H1 (cell line): ENCODE data around the gene ACTG2. TPM values are rescaled to one million over a fixed set of nuclear protein-coding genes. Genes with fewer than 3 reads are reported as not detected.

ENCODE experiments used
- CTCF ChIA-PET: fragments of 300-600 bp; sonication (Branson Sonifier 250); formaldehyde crosslinking; loops from one replicate; lab custom pipeline; 2021; ENCODE audit not compliant: partially characterized antibody; lab: Charles Lee
- POLR2A ChIA-PET: fragments of 300-600 bp; sonication (Branson Sonifier 250); formaldehyde crosslinking; loops from one replicate; lab custom pipeline; 2021; ENCODE audit warnings: inconsistent platforms; ENCODE audit not compliant: partially characterized antibody; lab: Charles Lee
- DNase-seq, 2 experiments: peaks; one replicate each; pipeline versions ENCODE4 v3.0.0 to v3.0.0-alpha.2; 2010 to 2022; ENCODE audit warnings: low spot score in 2 of 2, low read depth in 1 of 2, mixed read lengths in 1 of 2
- FAIRE-seq: peaks from 2 replicates; lab custom pipeline; 2011; peaks lifted over from hg19 to GRCh38; lab: Jason Lieb, UNC
- H2AFZ ChIP-seq: 2 replicates; pipeline ENCODE4 v1.8.1; 2012; ENCODE audit warnings: low read length, inconsistent platforms
- H2AK5ac ChIP-seq: 2 replicates; pipeline ENCODE4 v1.6.1; 2013; ENCODE audit warnings: low read depth, low read length
- H2BK120ac ChIP-seq: replicated peaks from 2 replicates; pipeline ENCODE3; 2013; ENCODE audit warnings: low read depth, low read length, inconsistent platforms
- H2BK12ac ChIP-seq: 2 replicates; pipeline ENCODE4 v1.6.1; 2013; ENCODE audit warnings: low read depth, low read length
- H2BK15ac ChIP-seq: 2 replicates; pipeline ENCODE4 v1.6.1; 2013; ENCODE audit warnings: low read length
- H2BK20ac ChIP-seq: 2 replicates; pipeline ENCODE4 v1.6.1; 2013; ENCODE audit warnings: low read length
- H2BK5ac ChIP-seq: 2 replicates; pipeline ENCODE4 v1.6.1; 2013; ENCODE audit warnings: low read depth, low read length
- H3K14ac ChIP-seq: 2 replicates; pipeline ENCODE4 v1.6.1; 2013; ENCODE audit warnings: inconsistent platforms; ENCODE audit not compliant: insufficient read length
- H3K18ac ChIP-seq: 2 replicates; pipeline ENCODE4 v1.6.1; 2013; ENCODE audit warnings: low read length; ENCODE audit errors: extremely low read depth
- H3K23ac ChIP-seq: 2 replicates; pipeline ENCODE4 v1.6.1; 2013; ENCODE audit warnings: inconsistent platforms; ENCODE audit not compliant: insufficient read length
- H3K23me2 ChIP-seq: 2 replicates; pipeline ENCODE4 v1.6.1; 2013; ENCODE audit warnings: low read depth, low read length
- H3K27ac ChIP-seq: 2 replicates; pipeline ENCODE4 v1.6.1; 2011; ENCODE audit warnings: low read depth, low read length, inconsistent platforms
- H3K27me3 ChIP-seq, 4 experiments: replicated peaks in 1 of 4; 1 replicate in 1 of 4; 2 replicates in 3 of 4; pipeline versions ENCODE4 v1.6.1 to v1.8.1; 2011 to 2013; ENCODE audit warnings: low read length in 3 of 4, mild to moderate bottlenecking in 3 of 4, inconsistent platforms in 2 of 4, mixed read lengths in 2 of 4, moderate library complexity in 1 of 4; ENCODE audit not compliant: control insufficient read depth in 3 of 4, insufficient read depth in 3 of 4; ENCODE audit errors: extremely low read depth in 1 of 4
- H3K36me3 ChIP-seq, 4 experiments: 2 replicates each; pipeline versions ENCODE4 v1.6.1 to v1.8.1; 2011 to 2013; ENCODE audit warnings: mild to moderate bottlenecking in 4 of 4, low read length in 3 of 4, moderate library complexity in 2 of 4, control low read depth in 1 of 4, inconsistent platforms in 1 of 4; ENCODE audit not compliant: insufficient read depth in 4 of 4, control insufficient read depth in 2 of 4
- H3K4ac ChIP-seq: replicated peaks from 2 replicates; pipeline ENCODE3; 2013; ENCODE audit warnings: low read length, low read depth, mixed read lengths, inconsistent platforms; ENCODE audit not compliant: insufficient read length
- H3K4me1 ChIP-seq, 4 experiments: replicated peaks in 1 of 4; 1 replicate in 1 of 4; 2 replicates in 3 of 4; pipeline versions ENCODE4 v1.6.1 to v1.8.1; 2011 to 2013; ENCODE audit warnings: low read length in 3 of 4, inconsistent platforms in 2 of 4, mixed read lengths in 1 of 4; ENCODE audit not compliant: insufficient read depth in 4 of 4, control insufficient read depth in 3 of 4
- H3K4me2 ChIP-seq, 2 experiments: 2 replicates each; pipeline versions ENCODE4 v1.6.1 to v1.8.1; 2011 to 2013; ENCODE audit warnings: low read depth in 2 of 2, low read length in 2 of 2, control low read depth in 1 of 2, inconsistent platforms in 1 of 2, mild to moderate bottlenecking in 1 of 2; ENCODE audit not compliant: insufficient read depth in 1 of 2
- H3K4me3 ChIP-seq, 4 experiments: fragments of 200-600, 300-600 bp in 1 of 4; sonication (generic), shearing (Covaris generic), sonication (Bioruptor Twin) in 1 of 4; 2 replicates each; pipeline versions ENCODE4 v1.5.1 to v1.8.1; 2011 to 2016; ENCODE audit warnings: low read length in 4 of 4, low read depth in 3 of 4, control low read depth in 2 of 4, inconsistent platforms in 2 of 4, mild to moderate bottlenecking in 2 of 4, mixed read lengths in 1 of 4, moderate library complexity in 1 of 4; ENCODE audit not compliant: insufficient read depth in 2 of 4; ENCODE audit errors: extremely low read depth in 1 of 4
- H3K56ac ChIP-seq: replicated peaks from 2 replicates; pipeline ENCODE3; 2013; ENCODE audit warnings: low read depth, mild to moderate bottlenecking, mixed read lengths, low read length, inconsistent platforms; ENCODE audit not compliant: insufficient read length
- H3K79me1 ChIP-seq: 2 replicates; pipeline ENCODE4 v1.6.1; 2013; ENCODE audit warnings: low read depth, low read length, control low read depth
- H3K79me2 ChIP-seq, 2 experiments: 2 replicates each; pipeline versions ENCODE4 v1.6.1 to v1.8.1; 2012 to 2013; ENCODE audit warnings: low read length in 2 of 2, mild to moderate bottlenecking in 2 of 2, inconsistent platforms in 1 of 2; ENCODE audit not compliant: insufficient read depth in 2 of 2, control insufficient read depth in 1 of 2
- H3K9ac ChIP-seq, 4 experiments: replicated peaks in 1 of 4; 1 replicate in 1 of 4; 2 replicates in 3 of 4; pipeline versions ENCODE4 v1.6.1 to v1.8.1; 2011 to 2013; ENCODE audit warnings: low read depth in 3 of 4, low read length in 3 of 4, control low read depth in 2 of 4, mild to moderate bottlenecking in 2 of 4, moderate library complexity in 2 of 4, inconsistent platforms in 1 of 4; ENCODE audit errors: extremely low read depth in 1 of 4
- H3K9me3 ChIP-seq, 2 experiments: 2 replicates each; pipeline versions ENCODE4 v1.6.1 to v1.8.1; 2012 to 2013; ENCODE audit warnings: mild to moderate bottlenecking in 2 of 2, moderate library complexity in 2 of 2, control low read depth in 1 of 2, inconsistent platforms in 1 of 2, low read depth in 1 of 2, low read length in 1 of 2, mixed read lengths in 1 of 2; ENCODE audit not compliant: insufficient read depth in 2 of 2
- H4K20me1 ChIP-seq, 2 experiments: replicated peaks in 1 of 2; 2 replicates each; pipeline versions ENCODE3 to v1.8.1; 2011 to 2013; ENCODE audit warnings: inconsistent platforms in 2 of 2, low read length in 2 of 2, mild to moderate bottlenecking in 1 of 2; ENCODE audit not compliant: insufficient read depth in 2 of 2, control insufficient read depth in 1 of 2
- H4K5ac ChIP-seq: 2 replicates; pipeline ENCODE4 v1.6.1; 2013; ENCODE audit warnings: low read length, low read depth, mixed read lengths, inconsistent platforms; ENCODE audit not compliant: insufficient read length
- H4K8ac ChIP-seq: 2 replicates; pipeline ENCODE4 v1.8.0; 2013; ENCODE audit warnings: mild to moderate bottlenecking, moderate library complexity, low read length, inconsistent platforms; ENCODE audit not compliant: insufficient read depth; ENCODE audit errors: extremely low read depth
- H4K91ac ChIP-seq: replicated peaks from 2 replicates; pipeline ENCODE3; 2013; ENCODE audit warnings: low read length, mixed read lengths, inconsistent platforms; ENCODE audit not compliant: insufficient read length
- CHD2 ChIP-seq: IDR thresholded peaks from 2 replicates; pipeline ENCODE4 v1.6.1; 2012; ENCODE audit warnings: low read length, improper control_type of control experiment
- E2F6 ChIP-seq: IDR thresholded peaks from 2 replicates; pipeline ENCODE4 v1.6.1; 2012; ENCODE audit warnings: inconsistent platforms
- POLR2A ChIP-seq, 2 experiments: IDR thresholded peaks; 1 replicate in 1 of 2; 2 replicates in 1 of 2; pipeline ENCODE4 v1.6.1; 2011; ENCODE audit warnings: low read depth in 2 of 2, low read length in 2 of 2, mild to moderate bottlenecking in 2 of 2; ENCODE audit errors: control extremely low read depth in 1 of 2
- POU5F1 ChIP-seq: IDR thresholded peaks from 2 replicates; pipeline ENCODE4 v1.6.1; 2011; ENCODE audit warnings: low read depth, mild to moderate bottlenecking, low read length, moderate library complexity
- RAD21 ChIP-seq, 2 experiments: IDR thresholded peaks in 1 of 2; conservative IDR thresholded peaks in 1 of 2; 2 replicates each; pipeline ENCODE4 v1.6.1; 2011; ENCODE audit warnings: low read depth in 2 of 2, low read length in 2 of 2, improper control_type of control experiment in 1 of 2, inconsistent platforms in 1 of 2, mild to moderate bottlenecking in 1 of 2, moderate library complexity in 1 of 2
- SIN3A ChIP-seq, 2 experiments: IDR thresholded peaks in 1 of 2; conservative IDR thresholded peaks in 1 of 2; 2 replicates each; pipeline ENCODE4 v1.6.1; 2011 to 2012; ENCODE audit warnings: low read length in 2 of 2, improper control_type of control experiment in 1 of 2, low read depth in 1 of 2, mild to moderate bottlenecking in 1 of 2
- WGBS, 2 experiments: shearing (Covaris generic) in 1 of 2; methylation state at CpG; one replicate each; pipeline versions ENCODE4 v1.1.6 to v1.1.7; 2013 to 2015; ENCODE audit warnings: low lambda C conversion rate in 2 of 2, mixed read lengths in 2 of 2, inconsistent platforms in 1 of 2, low coverage in 1 of 2, missing lambda C conversion rate in 1 of 2; ENCODE audit not compliant: insufficient replicate concordance in 2 of 2, insufficient coverage in 1 of 2, insufficient read length in 1 of 2; ENCODE audit errors: extremely low coverage in 1 of 2, missing lambda C conversion rate in 1 of 2; 5-methylcytosine and 5-hydroxymethylcytosine counted together
- polyA plus RNA-seq, 7 experiments: library from polyadenylated mRNA; depleted of rRNA in 3 of 7; stranded (reverse) in 5 of 7; unstranded in 2 of 7; fragments of >200 nt in 5 of 7; fragments of 200-250 nt in 2 of 7; gene quantifications; 1 replicate in 5 of 7; 2 replicates in 1 of 7; 4 replicates in 1 of 7; pipeline versions ENCODE4 v1.2.1 to v1.2.3, GENCODE V29; 2011 to 2013; ENCODE audit warnings: missing spikeins in 2 of 7, mixed read lengths in 2 of 7
- total RNA-seq: library from RNA; stranded (reverse); fragmentation: NEBNext Ultra II Directional; extraction: Animal tissue kit (Norgen Biotek cat#: 25700); gene quantifications from 2 replicates; pipeline ENCODE4 v1.2.1, GENCODE V29; 2021
- TF ChIP-seq, protein P1 (sequence below): IDR thresholded peaks from 2 replicates; pipeline ENCODE4 v1.6.1; 2012; ENCODE audit warnings: inconsistent platforms
- TF ChIP-seq, protein P2 (sequence below): IDR thresholded peaks from 2 replicates; pipeline ENCODE4 v1.6.1; 2012; ENCODE audit warnings: low read length, inconsistent platforms

Gene ACTG2
- total and polyA plus RNA-seq, 2 of the 8 experiments (the other 6 are each of a cell fraction or from before 2014, with no cell fraction given): 6.2 to 13.7 TPM

GRCh38 chr2:73964223-73964622 is 71.4 kb downstream of the ACTG2 start:
- no peak overlapping the region for H4K8ac ChIP-seq
- no peak overlapping the region for H3K14ac ChIP-seq
- no peak overlapping the region for H2AFZ ChIP-seq
- no peak overlapping the region for H2BK5ac ChIP-seq
- no peak overlapping the region for H3K27ac ChIP-seq
- 91% methylated on average over 2 of the region's 2 CpGs; no CpG with 5 or more reads in 1 of the 2 experiments for WGBS, 2 experiments
- no peak overlapping the region for H3K4ac ChIP-seq
- no peak overlapping the region for H3K18ac ChIP-seq
- peaks cover 0 to 3% (median under 1%) of the 10 kb centered on the region in 4 experiments; a peak in 4 of 8 replicates for H3K36me3 ChIP-seq
- no peaks in the 10 kb centered on the region for H3K23me2 ChIP-seq
- no peak overlapping the region for H4K91ac ChIP-seq
- ChIA-PET POLR2A (interaction anchor here (1.1 to 1.2 kb wide), 2 partner anchors 12 to 15 kb away, joined by 3 to 4 read pairs; no protein-coding TSS in a partner anchor), CTCF (interaction anchor here (0.6 to 2.2 kb wide), 3 partner anchors 15 to 175 kb away, joined by 3 to 7 read pairs (median 3); no protein-coding TSS in a partner anchor)
- H3K27me3 ChIP-seq: no peaks in the 10 kb centered on the region
- H3K4me2 ChIP-seq: no peak overlapping the region
- H3K23ac ChIP-seq: no peak overlapping the region
- no peak overlapping the region for H4K5ac ChIP-seq
- no peaks in the 10 kb centered on the region for H3K79me1 ChIP-seq
- FAIRE-seq (no peak), DNase-seq (no peak)
- H3K79me2 ChIP-seq: no peaks in the 10 kb centered on the region
- peaks cover 0 to 3% of the 10 kb centered on the region in 2 experiments; a peak in 1 of 4 replicates for H3K9me3 ChIP-seq
- H2BK120ac ChIP-seq: no peak overlapping the region
- TF ChIP-seq POLR2A (IDR thresholded peaks at IDR 0.05; ENCODE audit: control extremely low read depth in 1 of 2, low read depth in 2 of 2, low read length in 2 of 2) (no peak), POU5F1 (no peak), CHD2 (no peak), SIN3A (conservative IDR thresholded peaks at IDR 0.05 in 1 of 2, IDR thresholded peaks at IDR 0.05 in 1 of 2; ENCODE audit: low read depth in 1 of 2, low read length in 2 of 2) (no peak), RAD21 (IDR thresholded peaks at IDR 0.05 in 1 of 2, conservative IDR thresholded peaks at IDR 0.05 in 1 of 2; ENCODE audit: low read depth in 2 of 2, low read length in 2 of 2) (no peak), E2F6 (no peak)
- TF ChIP-seq, protein P1, sequence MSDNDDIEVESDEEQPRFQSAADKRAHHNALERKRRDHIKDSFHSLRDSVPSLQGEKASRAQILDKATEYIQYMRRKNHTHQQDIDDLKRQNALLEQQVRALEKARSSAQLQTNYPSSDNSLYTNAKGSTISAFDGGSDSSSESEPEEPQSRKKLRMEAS: no peak
- TF ChIP-seq, protein P2, sequence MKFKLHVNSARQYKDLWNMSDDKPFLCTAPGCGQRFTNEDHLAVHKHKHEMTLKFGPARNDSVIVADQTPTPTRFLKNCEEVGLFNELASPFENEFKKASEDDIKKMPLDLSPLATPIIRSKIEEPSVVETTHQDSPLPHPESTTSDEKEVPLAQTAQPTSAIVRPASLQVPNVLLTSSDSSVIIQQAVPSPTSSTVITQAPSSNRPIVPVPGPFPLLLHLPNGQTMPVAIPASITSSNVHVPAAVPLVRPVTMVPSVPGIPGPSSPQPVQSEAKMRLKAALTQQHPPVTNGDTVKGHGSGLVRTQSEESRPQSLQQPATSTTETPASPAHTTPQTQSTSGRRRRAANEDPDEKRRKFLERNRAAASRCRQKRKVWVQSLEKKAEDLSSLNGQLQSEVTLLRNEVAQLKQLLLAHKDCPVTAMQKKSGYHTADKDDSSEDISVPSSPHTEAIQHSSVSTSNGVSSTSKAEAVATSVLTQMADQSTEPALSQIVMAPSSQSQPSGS: no peak
- no peak overlapping the region for H2BK12ac ChIP-seq
- H2BK15ac ChIP-seq: no peak overlapping the region
- H4K20me1 ChIP-seq: no peaks in the 10 kb centered on the region
- H2BK20ac ChIP-seq: no peak overlapping the region
- H3K4me1 ChIP-seq: no peaks in the 10 kb centered on the region
- H2AK5ac ChIP-seq: no peak overlapping the region
- H3K9ac ChIP-seq: no peak overlapping the region
- H3K56ac ChIP-seq: no peak overlapping the region
- H3K4me3 ChIP-seq: no peak overlapping the region
